OCI-LY1 (cell line): ENCODE data around the gene TUBGCP6.

Source experiments
- H2AFZ ChIP-seq: fragments of 200-600 bp; sonication (generic), shearing (Covaris generic); 2 replicates; pipeline ENCODE4 v1.6.0; 2014; ENCODE audit warnings: antibody characterized with exemption, mild to moderate bottlenecking, low read length
- H3F3A ChIP-seq: fragments of 200-600 bp; sonication (generic), shearing (Covaris generic); 2 replicates; pipeline ENCODE4 v1.6.0; 2014; ENCODE audit warnings: mild to moderate bottlenecking, antibody characterized with exemption, low read length, moderate library complexity; ENCODE audit not compliant: insufficient read depth
- H3K27ac ChIP-seq: fragments of 200-600 bp; sonication (generic); 2 replicates; pipeline ENCODE4 v1.5.1; 2014; ENCODE audit warnings: low read length, mixed run types, mild to moderate bottlenecking, low read depth; ENCODE audit not compliant: poor library complexity, severe bottlenecking
- H3K27me3 ChIP-seq: fragments of 200-600 bp; sonication (generic); 2 replicates; pipeline ENCODE4 v1.6.0; 2014; ENCODE audit warnings: antibody characterized with exemption, mild to moderate bottlenecking, low read length, moderate library complexity; ENCODE audit not compliant: insufficient read depth
- H3K36me3 ChIP-seq: fragments of 200-600 bp; sonication (generic); 2 replicates; pipeline ENCODE4 v1.6.1; 2014; ENCODE audit warnings: mild to moderate bottlenecking, antibody characterized with exemption, low read length, moderate library complexity, mixed read lengths; ENCODE audit not compliant: insufficient read depth
- H3K4me1 ChIP-seq: fragments of 200-600 bp; sonication (generic); 2 replicates; pipeline ENCODE4 v1.5.1; 2014; ENCODE audit warnings: mild to moderate bottlenecking, low read length, moderate library complexity; ENCODE audit not compliant: insufficient read depth, severe bottlenecking
- H3K4me2 ChIP-seq: fragments of 200-600 bp; sonication (generic), shearing (Covaris generic); 2 replicates; pipeline ENCODE4 v1.6.1; 2014; ENCODE audit warnings: low read length
- H3K4me3 ChIP-seq: fragments of 200-600 bp; sonication (generic); 2 replicates; pipeline ENCODE4 v1.5.1; 2014; ENCODE audit warnings: low read length, low read depth, mild to moderate bottlenecking, mixed read lengths; ENCODE audit not compliant: poor library complexity, severe bottlenecking
- H3K79me2 ChIP-seq: fragments of 200-600 bp; shearing (Covaris generic); 2 replicates; pipeline ENCODE4 v1.6.1; 2016; ENCODE audit warnings: mixed run types, low read length, mixed read lengths; ENCODE audit not compliant: insufficient read depth
- H3K9ac ChIP-seq: fragments of 200-600 bp; sonication (generic), shearing (Covaris generic); 2 replicates; pipeline ENCODE4 v1.6.1; 2014; ENCODE audit warnings: mild to moderate bottlenecking, low read length, mixed read lengths
- H3K9me2 ChIP-seq: fragments of 200-600 bp; sonication (generic), shearing (Covaris generic); 2 replicates; pipeline ENCODE4 v1.6.1; 2014; ENCODE audit warnings: low read depth, mild to moderate bottlenecking, low read length, mixed read lengths
- H3K9me3 ChIP-seq: fragments of 200-600 bp; shearing (Covaris generic); 2 replicates; pipeline ENCODE4 v1.6.1; 2014; ENCODE audit warnings: low read length, mixed read lengths
- H4K20me1 ChIP-seq: fragments of 200-600 bp; sonication (generic), shearing (Covaris generic); 2 replicates; pipeline ENCODE4 v1.6.0; 2016; ENCODE audit warnings: mild to moderate bottlenecking, low read length; ENCODE audit not compliant: insufficient read depth
- CTCF ChIP-seq: fragments of 200-600 bp; sonication (generic), shearing (Covaris generic); IDR thresholded peaks from 2 replicates; pipeline ENCODE4 v1.5.1; 2017; ENCODE audit warnings: mild to moderate bottlenecking, antibody characterized with exemption, low read length, moderate library complexity, mixed read lengths
- EZH2 ChIP-seq: fragments of 200-600 bp; sonication (generic), shearing (Covaris generic); IDR thresholded peaks from 2 replicates; pipeline ENCODE4 v1.8.0; 2017; ENCODE audit warnings: borderline replicate concordance, mixed run types, mild to moderate bottlenecking, antibody characterized with exemption, low read length, moderate library complexity, mixed read lengths

The TUBGCP6 gene

DNA sequence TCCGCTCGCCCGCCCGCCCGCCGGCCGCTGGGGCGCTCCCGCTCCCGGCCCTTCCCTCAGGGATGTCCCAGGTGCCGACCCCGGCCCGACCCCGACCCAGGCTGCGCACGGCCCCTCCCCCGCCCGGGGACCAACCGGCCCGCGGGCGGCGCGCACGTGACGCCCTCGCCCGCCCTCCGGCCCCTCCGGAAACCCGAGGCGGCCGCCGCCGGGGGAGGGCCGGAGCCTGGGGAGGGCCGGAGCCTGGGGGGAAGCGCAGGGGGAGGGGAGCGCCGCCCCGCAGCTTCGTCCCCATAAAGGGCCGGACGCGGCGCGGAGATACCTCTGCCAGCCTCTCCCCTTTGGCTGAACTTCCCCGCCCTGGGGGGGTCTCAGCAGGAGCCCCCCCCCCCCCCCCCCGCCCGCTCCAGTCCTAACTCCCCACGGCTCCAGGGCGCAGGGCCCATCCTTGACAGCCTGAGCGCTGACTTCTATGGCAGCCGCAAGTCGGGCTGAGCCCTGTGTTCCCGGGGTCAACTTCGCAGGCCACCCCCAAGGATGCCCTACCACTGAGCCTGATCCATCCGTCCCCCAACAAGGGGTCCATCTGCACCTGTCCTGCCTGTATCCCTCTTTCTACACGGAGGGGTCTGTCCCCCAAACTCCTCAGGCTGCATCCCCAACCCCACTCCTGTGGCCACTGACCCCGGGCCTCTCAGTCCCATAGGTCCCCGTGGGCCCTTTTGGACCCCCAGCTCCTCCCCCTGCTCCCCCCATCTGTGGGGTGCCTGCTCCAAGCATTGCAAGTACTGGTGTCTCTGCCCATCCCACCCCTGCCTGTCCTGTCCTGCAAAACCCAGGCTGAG is 17.0 kb upstream of the TUBGCP6 start, which contains the start of gene MAPK12:
TSS of gene MAPK12 (minus strand) at position 69 of the 845 bp plus-strand sequence. CDS start 174 bp downstream, outside the sequence.
- H3K4me3 ChIP-seq = peak within 1 kb of the TSS; percentile 88
- H3K27ac ChIP-seq = peak within 1 kb of the TSS; percentile 47
- TF ChIP-seq CTCF = no peak
- no peak for TF ChIP-seq EZH2
- H3K36me3 ChIP-seq = peaks cover 22% of the 10 kb centered on the region
- H3K79me2 ChIP-seq = peaks cover 4% of the 10 kb centered on the region; the same call in 1 of the 2 replicates
- no peaks in the 10 kb centered on the region for H4K20me1 ChIP-seq
- peak within 1 kb of the TSS; percentile 84 for H3K9ac ChIP-seq
- no peaks in the 10 kb centered on the region for H3K27me3 ChIP-seq
- H3K4me1 ChIP-seq = peaks cover 24% of the 10 kb centered on the region
- no peaks in the 10 kb centered on the region for H3K9me3 ChIP-seq
- H3K4me2 ChIP-seq = peak within 1 kb of the TSS; percentile 92
- H3K9me2 ChIP-seq = no peaks in the 10 kb centered on the region
- no peak within 1 kb of the TSS for H2AFZ ChIP-seq
- H3F3A ChIP-seq = no peaks in the 10 kb centered on the region

GRCh38 chr22:50260801-50261614 is 16.2 kb upstream of the TUBGCP6 start:
- peaks cover 29% of the 10 kb centered on the region for H3K36me3 ChIP-seq
- H3K79me2 ChIP-seq = peaks cover 4% of the 10 kb centered on the region; the same call in 1 of the 2 replicates
- no peaks in the 10 kb centered on the region for H4K20me1 ChIP-seq
- H3K4me2 ChIP-seq = peak overlapping the region; percentile 92
- no peaks in the 10 kb centered on the region for H3K27me3 ChIP-seq
- TF ChIP-seq EZH2 = no peak
- TF ChIP-seq CTCF = no peak
- H3K9me3 ChIP-seq = no peaks in the 10 kb centered on the region
- H3F3A ChIP-seq = no peaks in the 10 kb centered on the region
- H3K4me3 ChIP-seq = peak overlapping the region; percentile 88
- H3K27ac ChIP-seq = peak overlapping the region; percentile 47
- no peak overlapping the region for H2AFZ ChIP-seq
- H3K9ac ChIP-seq = peak overlapping the region; percentile 84
- H3K4me1 ChIP-seq = peaks cover 24% of the 10 kb centered on the region
- no peaks in the 10 kb centered on the region for H3K9me2 ChIP-seq

DNA sequence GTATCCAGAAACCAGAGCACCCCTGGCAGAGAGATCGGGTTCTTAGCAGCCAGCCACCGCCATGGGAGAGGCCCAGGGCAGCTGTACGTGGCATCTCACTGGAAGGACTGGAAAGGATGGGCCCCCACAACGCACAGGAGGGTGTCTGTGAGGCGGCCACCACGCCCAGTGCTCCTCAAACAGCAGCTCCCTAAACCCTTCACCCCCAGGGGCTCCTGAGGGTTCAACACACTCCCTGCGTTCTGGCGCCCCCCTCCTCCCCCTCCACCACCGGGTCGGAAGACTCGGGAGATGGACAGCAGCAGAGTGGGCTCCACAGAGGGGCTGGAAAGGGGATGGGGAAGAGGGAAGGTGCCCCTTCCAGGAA is 15.6 kb upstream of the TUBGCP6 start:
- peaks cover 4% of the 10 kb centered on the region; the same call in 1 of the 2 replicates for H3K79me2 ChIP-seq
- no peaks in the 10 kb centered on the region for H3K27me3 ChIP-seq
- H3K4me2 ChIP-seq = peak overlapping the region; percentile 92
- peaks cover 24% of the 10 kb centered on the region for H3K4me1 ChIP-seq
- H3K4me3 ChIP-seq = peak overlapping the region; percentile 88
- H3K27ac ChIP-seq = peak overlapping the region; percentile 47
- TF ChIP-seq EZH2 = no peak
- no peak for TF ChIP-seq CTCF
- no peaks in the 10 kb centered on the region for H3K9me3 ChIP-seq
- H2AFZ ChIP-seq = no peak overlapping the region
- H3K9ac ChIP-seq = peak overlapping the region; percentile 84
- H4K20me1 ChIP-seq = no peaks in the 10 kb centered on the region
- peaks cover 34% of the 10 kb centered on the region for H3K36me3 ChIP-seq
- no peaks in the 10 kb centered on the region for H3K9me2 ChIP-seq
- no peaks in the 10 kb centered on the region for H3F3A ChIP-seq
